Liver (tissue), 9 donors: ENCODE results near the gene GBGT1. TPM values are rescaled to one million over a fixed set of nuclear protein-coding genes. Genes with fewer than 3 reads are reported as not detected.

Source experiments
- DNase-seq: peaks from one replicate; pipeline ENCODE4 v3.0.0-alpha.2; 2017; ENCODE audit warnings: low spot score
- H3K27ac ChIP-seq, 2 donors: one replicate each; pipeline ENCODE4 v1.7.0; 2013; ENCODE audit warnings: inconsistent platforms in 2 of 2, low read length in 2 of 2, control low read depth in 1 of 2, low read depth in 1 of 2, mild to moderate bottlenecking in 1 of 2
- H3K27me3 ChIP-seq, 4 donors: one replicate each; pipeline versions ENCODE4 v1.6.1 to v1.7.0; 2013; ENCODE audit warnings: low read length in 3 of 4, inconsistent platforms in 1 of 4, mild to moderate bottlenecking in 1 of 4, moderate library complexity in 1 of 4; ENCODE audit not compliant: control insufficient read depth in 4 of 4, insufficient read depth in 4 of 4
- H3K36me3 ChIP-seq, 4 donors: one replicate each; pipeline versions ENCODE4 v1.6.1 to v1.7.0; 2013; ENCODE audit warnings: low read length in 3 of 4, mild to moderate bottlenecking in 3 of 4, low read depth in 1 of 4, moderate library complexity in 1 of 4; ENCODE audit not compliant: control insufficient read depth in 4 of 4, insufficient read depth in 3 of 4
- H3K4me1 ChIP-seq, 4 donors: one replicate each; pipeline versions ENCODE4 v1.6.1 to v1.7.0; 2013; ENCODE audit warnings: low read length in 3 of 4, mild to moderate bottlenecking in 3 of 4, moderate library complexity in 1 of 4; ENCODE audit not compliant: control insufficient read depth in 4 of 4, insufficient read depth in 4 of 4
- H3K4me3 ChIP-seq, 3 donors: one replicate each; pipeline versions ENCODE4 v1.6.1 to v1.7.0; 2013; ENCODE audit warnings: low read length in 3 of 3, control low read depth in 1 of 3, low read depth in 1 of 3, mild to moderate bottlenecking in 1 of 3
- H3K9ac ChIP-seq, 2 donors: one replicate each; pipeline ENCODE4 v1.7.0; 2013; ENCODE audit warnings: low read length in 2 of 2, mild to moderate bottlenecking in 2 of 2, moderate library complexity in 2 of 2, control low read depth in 1 of 2, low read depth in 1 of 2
- H3K9me3 ChIP-seq, 4 donors: one replicate each; pipeline versions ENCODE4 v1.6.1 to v1.7.0; 2013; ENCODE audit warnings: low read length in 3 of 4; ENCODE audit not compliant: control insufficient read depth in 4 of 4
- EGR1 ChIP-seq, 2 donors: IDR thresholded peaks; 2 replicates each; pipeline ENCODE4 v1.6.1; 2016 to 2018; ENCODE audit warnings: antibody characterized with exemption in 2 of 2, low read depth in 2 of 2
- FOXA1 ChIP-seq: IDR thresholded peaks from 2 replicates; pipeline ENCODE4 v1.6.1; 2016; ENCODE audit warnings: antibody characterized with exemption
- FOXA2 ChIP-seq: IDR thresholded peaks from 2 replicates; pipeline ENCODE4 v1.6.1; 2016; ENCODE audit warnings: antibody characterized with exemption
- GABPA ChIP-seq, 2 donors: IDR thresholded peaks in 1 of 2; conservative IDR thresholded peaks in 1 of 2; 2 replicates each; pipeline ENCODE4 v1.6.1; 2016; ENCODE audit warnings: antibody characterized with exemption in 2 of 2, mild to moderate bottlenecking in 1 of 2, moderate library complexity in 1 of 2
- HNF4A ChIP-seq, 2 donors: conservative IDR thresholded peaks; 2 replicates each; pipeline ENCODE4 v1.6.1; 2016; ENCODE audit warnings: antibody characterized with exemption in 2 of 2, mild to moderate bottlenecking in 2 of 2
- NR2F2 ChIP-seq: IDR thresholded peaks from 2 replicates; pipeline ENCODE4 v1.6.1; 2016; ENCODE audit warnings: antibody characterized with exemption
- RAD21 ChIP-seq, 2 donors: IDR thresholded peaks; 2 replicates each; pipeline ENCODE4 v1.6.1; 2016; ENCODE audit warnings: antibody characterized with exemption in 2 of 2, mild to moderate bottlenecking in 2 of 2
- RXRA ChIP-seq, 2 donors: IDR thresholded peaks; 2 replicates each; pipeline ENCODE4 v1.6.1; 2017 to 2018; ENCODE audit warnings: antibody characterized with exemption in 2 of 2, mild to moderate bottlenecking in 1 of 2
- SP1 ChIP-seq: IDR thresholded peaks from 2 replicates; pipeline ENCODE4 v1.6.1; 2018; ENCODE audit warnings: antibody characterized with exemption, mild to moderate bottlenecking
- TAF1 ChIP-seq: conservative IDR thresholded peaks from 2 replicates; pipeline ENCODE4 v1.6.1; 2016; ENCODE audit warnings: antibody characterized with exemption, mild to moderate bottlenecking
- YY1 ChIP-seq: IDR thresholded peaks from 2 replicates; pipeline ENCODE4 v1.6.1; 2016; ENCODE audit warnings: antibody characterized with exemption, mild to moderate bottlenecking
- WGBS: extraction: QIAGEN DNeasy Blood & Tissue Kit; methylation state at CpG from one replicate; pipeline ENCODE4 v1.1.7; 2013; 5-methylcytosine and 5-hydroxymethylcytosine counted together
- polyA plus RNA-seq, 2 donors: library from polyadenylated mRNA; stranded (reverse) in 1 of 2; unstranded in 1 of 2; fragments of 200-250 nt in 1 of 2; fragments of >200 nt in 1 of 2; fragmentation: Nextera tagmentation in 1 of 2; extraction: Ambion mirVana in 1 of 2; gene quantifications; one replicate each; pipeline versions ENCODE4 v1.2.1 to v1.2.3, GENCODE V29; 2013 to 2015
- total RNA-seq, 2 donors: library from RNA; depleted of rRNA; stranded (reverse); fragments of >200 nt; gene quantifications; one replicate each; pipeline ENCODE4 v1.2.3, GENCODE V29; 2014
- TF ChIP-seq, protein P1 (sequence below): IDR thresholded peaks from 2 replicates; pipeline ENCODE4 v1.6.1; 2016; ENCODE audit warnings: antibody characterized with exemption
- TF ChIP-seq, protein P2 (sequence below): IDR thresholded peaks from 2 replicates; pipeline ENCODE4 v1.6.1; 2016; ENCODE audit warnings: antibody characterized with exemption
- TF ChIP-seq, protein P3 (sequence below): fragments of 150-350 bp; IDR thresholded peaks from 2 replicates; pipeline ENCODE4 v1.5.1; 2017; ENCODE audit warnings: improper control_type of control experiment, low read depth, low read length; ENCODE audit not compliant: missing input control
- TF ChIP-seq, protein P4 (sequence below): IDR thresholded peaks from 2 replicates; pipeline ENCODE4 v1.6.1; 2016; ENCODE audit warnings: antibody characterized with exemption, mild to moderate bottlenecking
- donor health status: healthy.
- donor health status: healthy.
- donor health status: healthy.
- donor health status: healthy.
- donor health status: healthy.

Gene GBGT1
- total and polyA plus RNA-seq, 4 donors = 0.33 to 25.7 (median 2.3) TPM

DNA sequence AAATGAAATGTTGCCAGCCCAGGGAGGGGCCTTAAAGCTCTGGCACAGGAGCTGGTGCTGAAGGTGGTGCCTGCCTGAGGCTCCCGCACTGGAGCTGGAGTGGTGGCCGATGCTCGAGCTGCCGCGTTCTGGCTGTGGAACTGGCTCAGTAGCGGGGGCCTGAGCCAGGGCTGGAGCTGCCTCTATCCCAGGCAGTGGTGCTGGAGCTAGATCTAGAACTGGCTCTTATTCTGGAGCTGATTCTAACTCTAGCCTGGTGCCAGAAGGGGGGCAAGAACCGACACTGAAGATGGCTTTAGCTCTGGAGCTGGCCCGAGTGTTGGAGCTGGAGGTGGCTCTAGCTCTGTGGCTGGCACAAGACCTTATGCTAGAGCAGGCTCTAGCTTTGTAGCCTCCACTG is 26.1 kb upstream of the GBGT1 start:
- peaks cover 0 to 3% (median 0%) of the 10 kb centered on the region in 4 donors for H3K4me1 ChIP-seq
- H3K27ac ChIP-seq = no peak overlapping the region
- DNase-seq = no peak
- H3K36me3 ChIP-seq = no peaks in the 10 kb centered on the region
- 93% methylated on average over 8 of the region's 8 CpGs for WGBS
- no peak overlapping the region for H3K4me3 ChIP-seq
- TF ChIP-seq, protein P1, sequence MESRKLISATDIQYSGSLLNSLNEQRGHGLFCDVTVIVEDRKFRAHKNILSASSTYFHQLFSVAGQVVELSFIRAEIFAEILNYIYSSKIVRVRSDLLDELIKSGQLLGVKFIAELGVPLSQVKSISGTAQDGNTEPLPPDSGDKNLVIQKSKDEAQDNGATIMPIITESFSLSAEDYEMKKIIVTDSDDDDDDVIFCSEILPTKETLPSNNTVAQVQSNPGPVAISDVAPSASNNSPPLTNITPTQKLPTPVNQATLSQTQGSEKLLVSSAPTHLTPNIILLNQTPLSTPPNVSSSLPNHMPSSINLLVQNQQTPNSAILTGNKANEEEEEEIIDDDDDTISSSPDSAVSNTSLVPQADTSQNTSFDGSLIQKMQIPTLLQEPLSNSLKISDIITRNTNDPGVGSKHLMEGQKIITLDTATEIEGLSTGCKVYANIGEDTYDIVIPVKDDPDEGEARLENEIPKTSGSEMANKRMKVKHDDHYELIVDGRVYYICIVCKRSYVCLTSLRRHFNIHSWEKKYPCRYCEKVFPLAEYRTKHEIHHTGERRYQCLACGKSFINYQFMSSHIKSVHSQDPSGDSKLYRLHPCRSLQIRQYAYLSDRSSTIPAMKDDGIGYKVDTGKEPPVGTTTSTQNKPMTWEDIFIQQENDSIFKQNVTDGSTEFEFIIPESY = no peak
- TF ChIP-seq YY1 = no peak
- TF ChIP-seq, protein P2, sequence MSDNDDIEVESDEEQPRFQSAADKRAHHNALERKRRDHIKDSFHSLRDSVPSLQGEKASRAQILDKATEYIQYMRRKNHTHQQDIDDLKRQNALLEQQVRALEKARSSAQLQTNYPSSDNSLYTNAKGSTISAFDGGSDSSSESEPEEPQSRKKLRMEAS = no peak
- TF ChIP-seq TAF1 = no peak
- TF ChIP-seq, protein P3, sequence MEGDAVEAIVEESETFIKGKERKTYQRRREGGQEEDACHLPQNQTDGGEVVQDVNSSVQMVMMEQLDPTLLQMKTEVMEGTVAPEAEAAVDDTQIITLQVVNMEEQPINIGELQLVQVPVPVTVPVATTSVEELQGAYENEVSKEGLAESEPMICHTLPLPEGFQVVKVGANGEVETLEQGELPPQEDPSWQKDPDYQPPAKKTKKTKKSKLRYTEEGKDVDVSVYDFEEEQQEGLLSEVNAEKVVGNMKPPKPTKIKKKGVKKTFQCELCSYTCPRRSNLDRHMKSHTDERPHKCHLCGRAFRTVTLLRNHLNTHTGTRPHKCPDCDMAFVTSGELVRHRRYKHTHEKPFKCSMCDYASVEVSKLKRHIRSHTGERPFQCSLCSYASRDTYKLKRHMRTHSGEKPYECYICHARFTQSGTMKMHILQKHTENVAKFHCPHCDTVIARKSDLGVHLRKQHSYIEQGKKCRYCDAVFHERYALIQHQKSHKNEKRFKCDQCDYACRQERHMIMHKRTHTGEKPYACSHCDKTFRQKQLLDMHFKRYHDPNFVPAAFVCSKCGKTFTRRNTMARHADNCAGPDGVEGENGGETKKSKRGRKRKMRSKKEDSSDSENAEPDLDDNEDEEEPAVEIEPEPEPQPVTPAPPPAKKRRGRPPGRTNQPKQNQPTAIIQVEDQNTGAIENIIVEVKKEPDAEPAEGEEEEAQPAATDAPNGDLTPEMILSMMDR = no peak
- TF ChIP-seq NR2F2 = no peak
- no peak for TF ChIP-seq FOXA1
- TF ChIP-seq, protein P4, sequence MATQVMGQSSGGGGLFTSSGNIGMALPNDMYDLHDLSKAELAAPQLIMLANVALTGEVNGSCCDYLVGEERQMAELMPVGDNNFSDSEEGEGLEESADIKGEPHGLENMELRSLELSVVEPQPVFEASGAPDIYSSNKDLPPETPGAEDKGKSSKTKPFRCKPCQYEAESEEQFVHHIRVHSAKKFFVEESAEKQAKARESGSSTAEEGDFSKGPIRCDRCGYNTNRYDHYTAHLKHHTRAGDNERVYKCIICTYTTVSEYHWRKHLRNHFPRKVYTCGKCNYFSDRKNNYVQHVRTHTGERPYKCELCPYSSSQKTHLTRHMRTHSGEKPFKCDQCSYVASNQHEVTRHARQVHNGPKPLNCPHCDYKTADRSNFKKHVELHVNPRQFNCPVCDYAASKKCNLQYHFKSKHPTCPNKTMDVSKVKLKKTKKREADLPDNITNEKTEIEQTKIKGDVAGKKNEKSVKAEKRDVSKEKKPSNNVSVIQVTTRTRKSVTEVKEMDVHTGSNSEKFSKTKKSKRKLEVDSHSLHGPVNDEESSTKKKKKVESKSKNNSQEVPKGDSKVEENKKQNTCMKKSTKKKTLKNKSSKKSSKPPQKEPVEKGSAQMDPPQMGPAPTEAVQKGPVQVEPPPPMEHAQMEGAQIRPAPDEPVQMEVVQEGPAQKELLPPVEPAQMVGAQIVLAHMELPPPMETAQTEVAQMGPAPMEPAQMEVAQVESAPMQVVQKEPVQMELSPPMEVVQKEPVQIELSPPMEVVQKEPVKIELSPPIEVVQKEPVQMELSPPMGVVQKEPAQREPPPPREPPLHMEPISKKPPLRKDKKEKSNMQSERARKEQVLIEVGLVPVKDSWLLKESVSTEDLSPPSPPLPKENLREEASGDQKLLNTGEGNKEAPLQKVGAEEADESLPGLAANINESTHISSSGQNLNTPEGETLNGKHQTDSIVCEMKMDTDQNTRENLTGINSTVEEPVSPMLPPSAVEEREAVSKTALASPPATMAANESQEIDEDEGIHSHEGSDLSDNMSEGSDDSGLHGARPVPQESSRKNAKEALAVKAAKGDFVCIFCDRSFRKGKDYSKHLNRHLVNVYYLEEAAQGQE = no peak
- no peak for TF ChIP-seq EGR1 (IDR thresholded peaks at IDR 0.05; ENCODE audit: low read depth in 2 of 2)
- no peak for TF ChIP-seq RXRA (IDR thresholded peaks at IDR 0.05)
- no peaks in the 10 kb centered on the region for H3K9me3 ChIP-seq
- peaks cover 0 to 2% (median 0%) of the 10 kb centered on the region in 4 donors for H3K27me3 ChIP-seq
- H3K9ac ChIP-seq = no peak overlapping the region

DNA sequence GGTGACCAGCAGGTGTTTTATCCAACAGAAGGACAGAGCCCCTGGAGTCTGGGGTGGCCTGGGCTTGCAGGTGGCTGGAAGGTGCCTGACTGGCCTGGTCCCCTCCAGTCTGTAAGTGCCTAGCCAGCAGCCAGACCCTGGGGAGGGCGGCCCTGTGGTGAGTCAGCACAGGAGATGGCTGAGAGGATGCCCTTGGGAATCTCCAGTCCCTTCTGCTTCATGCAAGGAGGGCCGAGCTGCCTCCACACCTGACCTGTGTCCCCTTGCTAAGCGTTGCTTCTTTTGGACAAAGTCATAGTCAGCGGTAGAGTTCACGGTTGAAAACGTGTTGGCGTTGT is 25.1 kb upstream of the GBGT1 start:
- H3K4me1 ChIP-seq = peaks cover 0 to 3% (median 0%) of the 10 kb centered on the region in 4 donors
- 79% methylated on average over 7 of the region's 7 CpGs for WGBS
- no peaks in the 10 kb centered on the region for H3K36me3 ChIP-seq
- TF ChIP-seq FOXA2 (no peak), FOXA1 (no peak), GABPA (IDR thresholded peaks at IDR 0.05 in 1 of 2, conservative IDR thresholded peaks at IDR 0.05 in 1 of 2) (no peak), RXRA (IDR thresholded peaks at IDR 0.05) (no peak), RAD21 (IDR thresholded peaks at IDR 0.05) (no peak), NR2F2 (no peak), HNF4A (conservative IDR thresholded peaks at IDR 0.05) (no peak), SP1 (no peak)
- TF ChIP-seq, protein P3 = no peak
- TF ChIP-seq, protein P1 = no peak
- no peak for DNase-seq
- no peaks in the 10 kb centered on the region for H3K9me3 ChIP-seq
- H3K4me3 ChIP-seq = no peak overlapping the region
- H3K9ac ChIP-seq = no peak overlapping the region
- H3K27me3 ChIP-seq = peaks cover 0 to 2% (median 0%) of the 10 kb centered on the region in 4 donors
- H3K27ac ChIP-seq = no peak overlapping the region
